Keratinocyte (primary cell): ENCODE measurements around the gene WDR5. TPM values are rescaled to one million over a fixed set of nuclear protein-coding genes. Genes with fewer than 3 reads are reported as not detected.

Experiments
- DNase-seq: peaks from one replicate; pipeline ENCODE4 v3.0.0-alpha.2; 2011; ENCODE audit warnings: low read depth, missing footprints, low spot score
- FAIRE-seq: peaks from 2 replicates; lab custom pipeline; 2011; peaks lifted over from hg19 to GRCh38; lab: Jason Lieb, UNC
- H2AFZ ChIP-seq: 2 replicates; pipeline ENCODE4 v1.6.0; 2012; ENCODE audit warnings: low read length, control low read depth, inconsistent platforms; ENCODE audit not compliant: control insufficient read depth
- H3K27ac ChIP-seq: 2 replicates; pipeline ENCODE4 v1.5.1; 2011; ENCODE audit warnings: low read length; ENCODE audit not compliant: control insufficient read depth, insufficient read depth
- H3K27me3 ChIP-seq: 3 replicates; pipeline ENCODE4 v1.6.0; 2011; ENCODE audit warnings: low read length; ENCODE audit not compliant: control insufficient read depth, insufficient read depth; ENCODE audit errors: extremely low read depth
- H3K36me3 ChIP-seq, 2 experiments: 2 replicates in 1 of 2; 3 replicates in 1 of 2; pipeline ENCODE4 v1.5.1; 2011; ENCODE audit warnings: low read length in 2 of 2, mild to moderate bottlenecking in 1 of 2; ENCODE audit not compliant: control insufficient read depth in 2 of 2, insufficient read depth in 2 of 2; ENCODE audit errors: extremely low read depth in 1 of 2
- H3K4me1 ChIP-seq: 3 replicates; pipeline ENCODE4 v1.5.1; 2011; ENCODE audit warnings: low read length; ENCODE audit not compliant: control insufficient read depth, insufficient read depth; ENCODE audit errors: extremely low read depth
- H3K4me2 ChIP-seq: 3 replicates; pipeline ENCODE4 v1.6.0; 2011; ENCODE audit warnings: low read depth, low read length; ENCODE audit not compliant: control insufficient read depth, insufficient read depth; ENCODE audit errors: extremely low read depth
- H3K4me3 ChIP-seq, 3 experiments: fragments of 200-600 bp in 1 of 3; sonication (generic) in 1 of 3; 2 replicates in 2 of 3; 3 replicates in 1 of 3; pipeline ENCODE4 v1.5.1; 2011 to 2016; ENCODE audit warnings: low read length in 3 of 3, mild to moderate bottlenecking in 3 of 3, control low read depth in 2 of 3, inconsistent platforms in 1 of 3, low read depth in 1 of 3, mixed read lengths in 1 of 3, mixed run types in 1 of 3, moderate library complexity in 1 of 3; ENCODE audit not compliant: control insufficient read depth in 2 of 3, insufficient read depth in 2 of 3; ENCODE audit errors: extremely low read depth in 1 of 3
- H3K79me2 ChIP-seq: 2 replicates; pipeline ENCODE4 v1.6.0; 2012; ENCODE audit warnings: low read length; ENCODE audit not compliant: control insufficient read depth, insufficient read depth
- H3K9ac ChIP-seq: 3 replicates; pipeline ENCODE4 v1.6.0; 2011; ENCODE audit warnings: low read length; ENCODE audit not compliant: control insufficient read depth, insufficient read depth; ENCODE audit errors: extremely low read depth
- H3K9me1 ChIP-seq: 3 replicates; pipeline ENCODE4 v1.6.0; 2011; ENCODE audit warnings: low read length; ENCODE audit not compliant: control insufficient read depth, insufficient read depth; ENCODE audit errors: extremely low read depth
- H3K9me3 ChIP-seq: 2 replicates; pipeline ENCODE4 v1.5.1; 2012; ENCODE audit warnings: low read depth, low read length; ENCODE audit not compliant: control insufficient read depth
- H4K20me1 ChIP-seq: 3 replicates; pipeline ENCODE4 v1.6.0; 2011; ENCODE audit warnings: low read length; ENCODE audit not compliant: control insufficient read depth, insufficient read depth; ENCODE audit errors: extremely low read depth
- EZH2 ChIP-seq: IDR thresholded peaks from one replicate; pipeline ENCODE4 v1.6.1; 2012; ENCODE audit warnings: inconsistent platforms, mild to moderate bottlenecking, low read length, moderate library complexity
- dilution Hi-C: fragments of 300-500 bp; cut with MboI; formaldehyde crosslinking; loops from one replicate; pipeline ENCODE4 v1.7.0; 2020; ENCODE audit warnings: low sequenced_read_pairs; ENCODE audit not compliant: extremely low pct_ligation_motif_present
- polyA plus RNA-seq, 5 experiments: library from polyadenylated mRNA; depleted of rRNA in 3 of 5; stranded (reverse) in 3 of 5; stranded (forward) in 1 of 5; unstranded in 1 of 5; fragments of >200 nt; gene quantifications; 1 replicate in 1 of 5; 2 replicates in 3 of 5; 3 replicates in 1 of 5; pipeline versions ENCODE4 v1.2.1 to v1.2.3, GENCODE V29; 2011 to 2012; ENCODE audit warnings: missing spikeins in 2 of 5, low read depth in 1 of 5, low replicate concordance in 1 of 5
- TF ChIP-seq, protein P1 (sequence below), 3 experiments: IDR thresholded peaks in 1 of 3; conservative IDR thresholded peaks in 1 of 3; optimal IDR thresholded peaks in 1 of 3; 2 replicates in 2 of 3; 3 replicates in 1 of 3; pipeline versions ENCODE3 to v1.5.1; 2011; ENCODE audit warnings: low read length in 3 of 3, mild to moderate bottlenecking in 3 of 3, moderate library complexity in 2 of 3, control low read depth in 1 of 3, inconsistent platforms in 1 of 3; ENCODE audit not compliant: insufficient read depth in 2 of 3; ENCODE audit errors: extremely low read depth in 1 of 3

Gene WDR5
- polyA plus RNA-seq, 1 donor (not counting 4 experiments of a cell fraction or from before 2014, with no cell fraction given), result 31.2 TPM

GRCh38 chr9:134186471-134187109 lies 50.7 kb downstream of the WDR5 start:
- Histone ChIP-seq H3K9ac (no peak overlapping the region), H3K27ac (no peak overlapping the region), H4K20me1 (no peaks in the 10 kb centered on the region), H2AFZ (no peak overlapping the region), H3K4me2 (no peak overlapping the region), H3K4me3 (no peak overlapping the region), H3K4me1 (no peaks in the 10 kb centered on the region), H3K27me3 (peaks cover 29% of the 10 kb centered on the region), H3K9me3 (no peaks in the 10 kb centered on the region), H3K79me2 (no peaks in the 10 kb centered on the region), H3K9me1 (no peaks in the 10 kb centered on the region), H3K36me3 (no peaks in the 10 kb centered on the region)
- dilution Hi-C loops, result no loop called here
- DNase-seq, result no peak
- no peak for TF ChIP-seq EZH2
- TF ChIP-seq, protein P1, sequence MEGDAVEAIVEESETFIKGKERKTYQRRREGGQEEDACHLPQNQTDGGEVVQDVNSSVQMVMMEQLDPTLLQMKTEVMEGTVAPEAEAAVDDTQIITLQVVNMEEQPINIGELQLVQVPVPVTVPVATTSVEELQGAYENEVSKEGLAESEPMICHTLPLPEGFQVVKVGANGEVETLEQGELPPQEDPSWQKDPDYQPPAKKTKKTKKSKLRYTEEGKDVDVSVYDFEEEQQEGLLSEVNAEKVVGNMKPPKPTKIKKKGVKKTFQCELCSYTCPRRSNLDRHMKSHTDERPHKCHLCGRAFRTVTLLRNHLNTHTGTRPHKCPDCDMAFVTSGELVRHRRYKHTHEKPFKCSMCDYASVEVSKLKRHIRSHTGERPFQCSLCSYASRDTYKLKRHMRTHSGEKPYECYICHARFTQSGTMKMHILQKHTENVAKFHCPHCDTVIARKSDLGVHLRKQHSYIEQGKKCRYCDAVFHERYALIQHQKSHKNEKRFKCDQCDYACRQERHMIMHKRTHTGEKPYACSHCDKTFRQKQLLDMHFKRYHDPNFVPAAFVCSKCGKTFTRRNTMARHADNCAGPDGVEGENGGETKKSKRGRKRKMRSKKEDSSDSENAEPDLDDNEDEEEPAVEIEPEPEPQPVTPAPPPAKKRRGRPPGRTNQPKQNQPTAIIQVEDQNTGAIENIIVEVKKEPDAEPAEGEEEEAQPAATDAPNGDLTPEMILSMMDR (optimal IDR thresholded peaks at IDR 0.05 in 1 of 3, IDR thresholded peaks at IDR 0.05 in 1 of 3, conservative IDR thresholded peaks at IDR 0.05 in 1 of 3; ENCODE audit: extremely low read depth in 1 of 3, insufficient read depth in 2 of 3, low read length in 3 of 3), result no peak
- no peak for FAIRE-seq

DNA sequence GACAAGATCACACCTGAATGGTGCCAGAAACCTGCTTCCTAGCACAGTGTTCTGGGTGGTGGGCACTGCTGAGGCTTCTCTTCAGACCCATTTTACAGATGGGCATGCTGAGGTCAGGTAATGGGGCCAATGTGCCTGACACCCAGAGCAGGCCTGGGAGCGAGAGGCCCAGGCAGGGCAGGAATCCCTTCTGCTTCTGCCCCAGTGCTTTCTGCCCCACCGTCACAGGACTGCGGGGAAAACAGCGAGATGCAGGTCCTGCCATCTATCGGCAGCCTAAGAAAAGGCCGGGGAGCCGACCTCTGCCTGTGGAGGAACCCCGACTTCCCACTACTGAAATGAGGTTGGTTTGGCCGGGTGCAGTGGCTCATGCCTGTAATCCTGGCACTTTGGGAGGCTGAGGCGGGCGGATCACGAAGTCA lies 51.2 kb downstream of the WDR5 start:
- Histone ChIP-seq H3K36me3 (no peaks in the 10 kb centered on the region), H3K9ac (no peak overlapping the region), H3K4me1 (no peaks in the 10 kb centered on the region), H3K4me3 (no peak overlapping the region), H3K27me3 (peaks cover 29% of the 10 kb centered on the region), H3K27ac (no peak overlapping the region), H3K9me3 (no peaks in the 10 kb centered on the region), H3K79me2 (no peaks in the 10 kb centered on the region), H2AFZ (no peak overlapping the region), H4K20me1 (no peaks in the 10 kb centered on the region), H3K4me2 (no peak overlapping the region), H3K9me1 (no peaks in the 10 kb centered on the region)
- TF ChIP-seq, protein P1 (optimal IDR thresholded peaks at IDR 0.05 in 1 of 3, IDR thresholded peaks at IDR 0.05 in 1 of 3, conservative IDR thresholded peaks at IDR 0.05 in 1 of 3; ENCODE audit: extremely low read depth in 1 of 3, insufficient read depth in 2 of 3, low read length in 3 of 3), result no peak
- TF ChIP-seq EZH2, result no peak
- FAIRE-seq, result no peak
- dilution Hi-C loops, result no loop called here
- no peak for DNase-seq
